ENCODE measurements around the gene ART4. TPM values are rescaled to one million over a fixed set of nuclear protein-coding genes. Genes with fewer than 3 reads are reported as not detected.

Gene ART4
- total RNA-seq, 1 donor from 2014 or later, result not detected

DNA sequence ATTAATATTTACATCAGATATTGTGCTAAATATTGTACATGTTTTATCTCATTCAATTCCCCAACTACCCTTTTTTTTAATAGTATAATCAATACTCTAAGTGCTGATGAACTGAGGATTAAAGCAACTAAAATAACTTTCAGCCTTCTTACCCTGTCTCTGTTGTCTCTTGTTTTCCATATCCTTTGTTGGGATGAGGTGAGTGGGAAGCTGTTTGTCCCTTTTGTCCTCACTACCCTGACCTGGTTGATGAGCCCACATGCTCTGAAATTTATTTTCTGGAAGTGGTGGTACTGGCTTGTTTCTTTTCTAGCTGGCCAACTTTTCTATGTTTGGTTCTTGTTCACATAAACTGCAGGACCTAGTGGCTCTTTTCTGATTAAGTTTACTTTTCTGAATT lies 9.6 kb upstream of the ART4 start:
- intact Hi-C loops (cut with micrococcal nuclease), result no loop called here

DNA sequence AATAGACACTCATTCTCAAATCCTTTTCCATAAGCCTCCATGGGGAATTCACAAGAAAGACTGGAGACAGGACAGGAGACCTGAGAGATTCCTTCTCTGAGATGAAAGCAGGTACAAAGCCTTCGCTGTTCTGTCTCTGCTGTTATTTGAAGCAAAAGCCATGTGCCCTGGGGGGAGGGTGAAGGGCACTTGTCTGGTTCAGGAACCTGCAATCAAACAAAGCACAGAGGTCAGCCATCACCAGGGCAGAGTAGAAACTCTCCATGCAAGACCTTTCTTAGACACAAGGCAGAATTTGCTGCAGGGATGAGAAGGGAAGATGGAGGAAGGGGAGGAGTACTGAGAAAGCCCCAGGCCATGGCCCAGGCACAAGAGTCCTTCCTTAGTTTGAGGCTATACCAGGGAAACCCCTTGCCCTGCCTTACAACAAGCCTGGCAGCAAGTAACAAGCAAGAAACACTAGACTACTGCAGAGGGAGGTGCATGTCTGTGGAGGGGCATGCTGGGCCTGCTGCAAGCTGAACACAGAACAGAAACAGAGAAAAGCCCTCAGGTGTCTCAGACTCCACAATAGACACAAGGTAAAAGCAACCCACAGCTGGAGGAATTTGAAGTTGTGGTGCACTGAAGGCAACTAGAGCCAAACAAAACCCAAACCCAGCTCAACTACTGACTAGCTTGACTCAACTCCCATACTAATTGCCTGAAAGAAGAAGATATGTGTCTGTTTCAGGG lies 7.8 kb upstream of the ART4 start:
- intact Hi-C loops (cut with micrococcal nuclease), result no loop called here

DNA sequence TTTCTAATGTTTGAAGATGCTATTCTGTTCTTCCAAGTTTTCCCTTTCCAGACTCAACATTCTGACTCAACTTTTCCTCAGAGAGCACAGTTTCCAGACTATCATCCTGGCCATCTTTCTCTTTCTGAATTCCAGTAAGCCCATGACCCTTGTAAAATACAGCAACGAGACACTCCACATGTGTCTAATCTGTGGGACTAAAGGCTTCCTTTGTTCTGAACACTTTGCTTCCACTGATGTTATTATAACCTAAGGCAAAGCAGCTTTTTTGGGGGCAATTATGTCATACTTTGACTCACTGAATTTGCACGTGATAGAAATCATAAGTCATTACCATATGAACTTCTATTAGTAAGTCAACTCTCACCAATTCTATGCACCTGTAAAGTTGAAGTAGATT lies 6.3 kb upstream of the ART4 start:
- intact Hi-C loops (cut with micrococcal nuclease), result no loop called here

DNA sequence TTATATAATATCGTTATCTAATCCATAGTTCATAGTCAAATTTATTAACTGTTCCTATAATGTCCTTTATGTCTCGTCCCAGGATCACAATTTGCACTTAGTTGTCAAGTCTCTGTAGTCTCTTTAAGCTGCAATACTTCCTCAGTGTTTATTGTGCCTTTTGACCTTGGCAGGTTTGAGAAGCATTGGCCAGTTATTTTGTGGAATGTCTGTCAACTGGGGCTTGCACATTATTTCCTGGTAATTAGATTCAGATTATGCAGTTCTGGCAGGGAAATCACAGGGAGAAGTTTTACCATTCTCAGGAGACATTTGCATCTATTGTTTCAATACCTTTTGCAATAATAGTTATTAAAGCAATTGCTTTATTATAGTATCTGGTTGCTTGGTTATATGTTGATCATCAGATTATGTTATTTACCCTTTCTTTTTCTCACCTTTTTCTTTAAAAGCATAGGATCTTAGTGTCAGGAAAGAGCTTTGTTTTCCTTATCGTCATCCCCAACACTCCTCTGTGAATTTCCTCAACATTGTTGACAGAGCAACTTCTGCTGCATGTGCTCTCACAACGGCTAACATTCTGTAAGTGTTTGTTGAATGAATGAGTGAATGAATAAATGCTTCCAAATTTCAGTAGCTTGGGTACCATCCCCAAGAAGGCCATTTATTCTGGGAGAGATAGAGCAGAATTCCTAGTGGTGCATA lies 3.7 kb upstream of the ART4 start:
- intact Hi-C loops (cut with micrococcal nuclease), result no loop called here

DNA sequence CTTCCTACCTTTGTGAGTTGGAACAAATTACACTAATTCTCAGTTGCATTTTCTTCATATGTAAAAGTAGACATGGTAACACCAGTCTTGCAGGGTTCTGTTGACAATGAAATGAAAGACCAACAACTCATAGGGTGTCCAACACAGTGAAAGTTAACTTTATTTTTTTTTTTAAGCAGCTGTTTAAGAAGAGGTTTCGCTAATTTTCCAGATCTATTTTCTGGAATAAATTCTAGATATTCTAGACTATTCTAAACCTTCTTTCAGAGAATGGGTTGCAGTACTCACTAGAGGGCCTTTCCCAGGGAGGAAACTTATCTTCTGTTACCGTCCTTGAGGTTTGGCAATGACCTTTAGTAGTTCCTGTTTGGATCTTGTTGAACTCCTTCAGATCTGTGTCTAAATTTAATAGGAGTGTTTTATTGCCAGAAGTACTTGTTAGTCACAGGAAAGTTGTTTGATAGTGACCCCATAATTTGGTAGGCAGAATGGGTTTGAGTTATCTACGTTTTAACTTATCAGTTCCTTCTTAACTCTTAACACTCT lies 2.8 kb upstream of the ART4 start:
- intact Hi-C loops (cut with micrococcal nuclease), result no loop called here

DNA sequence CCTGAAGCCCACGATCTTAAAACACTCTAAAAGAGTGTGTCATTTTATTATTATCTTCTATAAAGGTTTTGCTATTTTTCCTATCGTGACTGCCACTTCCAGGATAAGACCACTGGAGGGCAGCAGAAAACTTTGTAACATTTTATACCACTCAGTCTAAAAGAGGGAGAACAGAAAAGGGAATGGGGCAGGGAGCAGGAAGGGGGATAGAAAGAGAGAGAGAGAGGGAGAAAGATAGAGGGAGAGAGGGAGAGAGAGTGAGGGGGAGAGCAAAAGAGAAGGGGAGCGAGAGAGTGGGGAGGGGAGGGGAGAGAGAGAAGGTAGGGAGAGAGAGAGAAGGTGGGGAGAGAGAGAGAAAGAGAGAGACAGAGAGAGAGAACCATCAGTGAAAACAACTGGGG lies 2.0 kb upstream of the ART4 start:
- intact Hi-C loops (cut with micrococcal nuclease), result loop anchor here (1.0 kb wide), 2 partner anchors 151 to 376 kb away; partner anchors contain the start of gene RERG

DNA sequence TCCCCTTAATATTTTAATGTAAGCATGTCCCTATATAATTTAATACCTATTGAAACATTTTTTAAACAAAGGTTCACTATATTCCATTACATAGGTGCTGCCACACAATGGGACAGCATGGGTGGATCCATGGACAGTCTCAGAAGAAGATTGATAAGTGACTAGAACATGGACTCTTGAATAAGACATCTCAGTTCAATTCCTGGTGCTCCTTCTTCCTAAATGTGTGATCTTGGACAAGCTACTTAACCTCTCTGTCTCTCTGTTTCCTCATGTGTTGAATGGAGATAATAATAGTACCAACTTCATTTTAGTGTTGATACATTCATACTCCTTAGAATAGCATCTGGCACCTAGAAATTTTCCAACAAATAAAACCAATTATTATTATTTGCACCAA lies 1.1 kb upstream of the ART4 start:
- intact Hi-C loops (cut with micrococcal nuclease), result no loop called here

DNA sequence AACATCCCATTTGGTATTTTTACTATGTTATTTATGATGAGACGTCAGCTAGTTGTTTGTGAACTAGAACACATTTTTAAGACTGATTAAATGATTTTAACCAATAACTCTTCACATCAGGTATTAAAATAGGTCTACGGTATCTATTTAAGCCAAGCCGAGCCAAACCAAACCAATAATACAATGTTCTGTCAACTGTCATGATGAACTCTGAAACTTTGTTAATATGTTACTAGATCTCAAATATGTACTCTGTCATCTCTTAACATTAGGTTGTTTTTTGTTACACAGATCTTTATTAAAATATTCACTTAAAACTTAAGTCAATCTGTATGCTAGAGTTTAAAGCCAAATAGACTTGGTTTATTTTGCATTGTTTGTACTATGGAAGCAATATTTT lies 1.0 kb downstream of the ART4 start:
- intact Hi-C loops (cut with micrococcal nuclease), result no loop called here

DNA sequence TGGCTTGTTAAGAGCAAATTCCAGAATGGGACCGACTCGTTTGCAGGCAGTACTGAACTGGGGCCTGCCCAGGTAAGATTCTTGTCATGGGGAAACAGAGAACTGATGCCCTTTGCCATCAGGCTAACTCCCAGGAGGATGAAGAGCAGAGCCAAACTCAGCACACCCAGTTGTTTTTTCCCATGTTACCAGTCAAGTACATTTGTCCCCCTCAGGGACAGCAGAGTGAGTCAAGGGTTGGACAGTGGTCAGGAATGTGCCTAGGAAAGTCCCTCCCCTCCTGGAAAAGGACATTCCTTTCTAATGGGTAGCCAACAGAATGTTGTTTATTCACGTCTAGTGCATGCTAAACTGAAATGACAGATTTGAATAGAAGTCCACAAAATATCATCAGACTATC lies 1.6 kb downstream of the ART4 start:
- intact Hi-C loops (cut with micrococcal nuclease), result no loop called here

DNA sequence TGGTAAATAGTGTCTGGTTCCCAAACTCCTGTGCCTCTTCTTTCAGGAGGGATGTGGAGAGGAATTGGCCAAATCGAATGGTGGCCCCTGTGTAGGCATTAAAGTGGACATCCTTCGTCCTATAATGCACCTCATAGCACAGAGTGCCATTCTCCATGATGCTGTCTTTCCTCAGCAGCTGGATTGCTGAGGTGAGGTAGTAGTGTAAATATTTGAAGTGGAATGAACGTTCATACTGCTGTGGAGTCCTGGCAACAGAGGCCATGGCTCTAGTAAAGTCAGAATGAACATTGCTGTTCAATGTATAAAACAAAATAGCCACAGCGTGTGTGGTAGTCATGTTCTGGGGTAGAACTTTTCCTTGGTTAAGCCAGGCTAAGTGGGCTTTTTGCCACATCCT lies 2.7 kb downstream of the ART4 start:
- intact Hi-C loops (cut with micrococcal nuclease), result no loop called here

DNA sequence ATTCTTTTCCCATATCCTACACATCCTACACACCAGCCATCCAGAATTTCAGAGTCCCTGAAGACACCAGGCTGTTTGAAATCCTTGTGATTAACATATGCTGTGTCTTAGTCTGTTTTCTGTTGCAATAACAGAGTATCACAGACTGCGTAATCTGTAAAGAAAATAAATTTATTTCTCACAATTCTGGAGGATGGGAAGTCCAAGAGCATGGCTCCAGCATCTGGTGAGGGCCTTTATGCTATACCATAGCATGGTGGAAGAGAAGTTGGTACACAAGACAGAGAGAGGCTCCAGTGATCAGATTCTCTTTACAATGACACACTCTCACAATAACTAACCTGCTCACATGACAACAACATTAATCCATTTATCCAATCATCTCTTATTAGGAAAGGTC lies 4.1 kb downstream of the ART4 start:
- intact Hi-C loops (cut with micrococcal nuclease), result no loop called here

DNA sequence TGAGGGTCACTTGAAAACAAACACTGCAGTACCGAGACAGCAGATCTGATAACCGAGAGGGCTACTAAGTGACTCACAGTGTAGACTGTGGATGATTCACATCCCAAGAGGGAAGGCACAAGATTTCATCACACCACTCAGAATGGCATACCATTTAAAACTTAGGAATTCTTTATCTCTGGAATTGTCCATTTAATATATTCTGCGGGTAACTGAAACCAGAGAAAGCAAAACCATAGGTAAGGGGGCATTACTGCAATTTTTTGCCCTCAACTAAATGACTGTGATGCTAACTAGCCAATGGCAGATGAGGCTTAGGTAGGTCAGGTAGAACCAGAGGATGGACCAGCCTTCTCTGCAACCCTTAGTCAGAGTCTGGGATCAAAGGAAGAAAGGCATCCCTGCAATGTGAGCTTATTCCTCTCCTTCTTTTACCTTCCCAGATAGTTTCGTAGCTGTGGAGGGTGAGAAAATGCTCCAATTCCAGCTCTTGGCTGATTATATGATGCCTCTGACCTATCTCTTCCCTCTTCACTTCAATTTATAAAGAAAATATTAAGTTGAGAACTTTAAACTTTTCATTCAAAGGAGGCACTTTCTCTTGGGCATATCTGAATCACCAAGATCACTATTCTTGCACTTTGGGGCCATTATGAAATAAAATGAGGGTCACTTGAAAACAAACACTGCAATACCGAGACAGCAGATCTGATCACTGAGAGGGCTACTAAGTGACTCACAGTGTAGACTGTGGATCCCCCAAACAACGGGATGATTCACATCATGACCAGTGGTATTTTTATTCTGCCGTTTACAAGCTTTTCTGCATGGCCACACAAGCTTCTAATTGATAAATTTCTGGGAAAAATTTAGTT lies 6.8 kb downstream of the ART4 start:
- intact Hi-C loops (cut with micrococcal nuclease), result no loop called here

DNA sequence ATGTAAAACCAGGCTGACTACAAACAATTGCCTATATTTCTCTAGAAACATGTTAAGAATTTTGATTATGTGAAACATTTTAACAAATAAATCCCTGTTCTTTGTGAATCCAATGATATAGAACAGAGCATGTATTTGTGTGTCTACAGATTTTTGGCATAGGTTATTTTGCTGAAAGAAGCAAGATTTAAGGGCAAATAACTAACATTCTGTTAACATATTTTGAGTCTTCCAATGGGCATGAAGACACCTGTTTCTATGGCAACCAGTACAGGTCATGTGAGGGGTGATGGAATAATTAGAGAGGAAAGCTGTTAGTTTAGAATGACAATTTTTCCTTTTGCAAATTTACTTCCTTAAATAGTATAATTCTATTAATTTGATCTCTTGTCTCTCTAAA lies 8.8 kb downstream of the ART4 start:
- intact Hi-C loops (cut with micrococcal nuclease), result no loop called here

DNA sequence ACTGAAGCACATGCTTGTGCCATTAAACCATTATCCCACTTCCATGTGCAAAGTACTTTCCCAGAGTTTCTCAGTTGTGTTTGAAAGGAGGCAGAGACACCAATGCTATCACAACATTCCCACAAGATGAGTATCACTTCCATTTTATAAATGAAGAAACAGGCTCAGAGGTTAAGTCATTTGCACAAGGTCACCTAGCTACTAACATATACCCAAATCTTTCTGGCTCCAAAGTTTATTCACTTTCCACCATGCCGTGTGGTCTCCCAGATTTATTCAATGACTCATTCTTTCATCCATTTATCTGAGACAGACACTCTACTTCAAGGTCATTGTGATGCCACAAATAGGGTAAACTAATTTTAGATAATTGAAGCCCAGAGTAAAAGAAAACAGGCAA lies 9.4 kb downstream of the ART4 start:
- intact Hi-C loops (cut with micrococcal nuclease), result no loop called here

DNA sequence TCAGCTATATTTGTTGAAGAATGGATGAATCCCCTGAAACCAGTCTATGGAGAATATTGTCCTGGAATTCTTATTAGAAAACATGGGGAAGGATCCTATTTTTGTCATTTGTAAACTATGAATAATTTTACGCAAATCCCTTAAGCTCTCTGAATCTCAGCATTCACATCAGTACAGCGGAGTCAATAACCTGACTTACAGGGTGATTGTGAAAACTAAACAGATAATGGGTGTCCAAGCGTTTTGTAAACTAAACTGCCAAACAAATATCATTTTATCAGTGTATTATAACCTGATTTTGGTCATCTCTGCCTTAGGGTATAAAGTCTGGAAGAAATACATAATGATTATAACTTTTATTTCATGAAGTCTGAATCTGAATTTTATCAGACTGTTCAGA lies 10.0 kb downstream of the ART4 start:
- intact Hi-C loops (cut with micrococcal nuclease), result no loop called here

DNA sequence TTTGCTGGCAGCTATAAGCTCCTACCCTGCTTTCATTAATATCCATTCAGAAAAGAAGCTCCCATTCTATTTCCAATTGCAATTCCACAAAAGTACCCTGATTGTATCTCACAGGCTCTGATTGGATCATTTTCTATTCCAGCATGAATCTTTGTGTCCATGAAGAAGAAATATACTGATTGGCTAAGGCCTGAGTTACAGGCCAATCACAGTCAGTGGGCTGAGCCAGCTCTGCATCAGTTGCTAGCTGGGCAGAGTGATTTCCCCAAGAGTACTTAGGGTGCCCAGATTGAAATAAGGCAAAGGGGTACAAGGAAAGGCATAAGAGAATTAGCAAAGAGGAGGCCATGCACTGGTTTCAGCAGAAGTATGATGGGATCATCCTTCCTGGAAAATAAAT lies 14.4 kb downstream of the ART4 start:
- intact Hi-C loops (cut with micrococcal nuclease), result no loop called here

DNA sequence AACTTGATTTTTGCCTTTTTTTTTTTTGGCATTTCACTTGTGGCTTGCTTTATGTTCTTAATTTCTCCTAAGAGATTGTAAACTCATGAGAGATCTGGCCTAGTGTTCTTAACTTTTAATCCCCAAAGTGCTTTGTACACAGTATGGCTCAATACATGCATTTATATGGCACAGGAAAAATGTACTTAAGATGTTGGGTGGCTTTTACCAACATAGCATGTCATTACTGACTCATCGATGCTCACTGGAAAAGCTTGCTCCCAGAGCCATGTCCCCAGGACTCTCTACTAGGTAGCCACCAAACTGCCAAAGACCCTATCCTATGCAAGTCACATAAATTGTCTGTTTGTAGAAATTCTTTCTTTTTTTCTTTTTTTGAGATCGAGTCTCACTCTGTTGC lies 16.3 kb downstream of the ART4 start:
- intact Hi-C loops (cut with micrococcal nuclease), result no loop called here

DNA sequence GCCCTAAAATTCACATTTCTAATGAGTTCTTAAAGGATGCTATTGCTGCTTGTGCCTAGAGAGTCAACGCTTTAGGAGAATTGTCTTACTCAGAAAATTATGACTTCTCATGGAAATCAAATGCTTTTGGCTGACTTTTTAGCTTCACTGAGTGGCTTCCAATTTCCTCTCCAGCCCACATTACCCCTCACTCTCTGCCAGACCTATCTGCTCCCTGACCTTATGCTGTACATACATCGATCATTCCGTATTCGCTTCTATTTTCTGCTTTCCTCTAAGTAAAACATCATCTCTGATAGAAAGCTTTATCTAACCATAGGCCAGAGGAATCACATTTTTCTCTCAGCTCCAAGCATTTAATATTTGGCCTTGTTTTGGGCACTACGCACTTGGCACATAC lies 16.8 kb downstream of the ART4 start:
- intact Hi-C loops (cut with micrococcal nuclease), result no loop called here

DNA sequence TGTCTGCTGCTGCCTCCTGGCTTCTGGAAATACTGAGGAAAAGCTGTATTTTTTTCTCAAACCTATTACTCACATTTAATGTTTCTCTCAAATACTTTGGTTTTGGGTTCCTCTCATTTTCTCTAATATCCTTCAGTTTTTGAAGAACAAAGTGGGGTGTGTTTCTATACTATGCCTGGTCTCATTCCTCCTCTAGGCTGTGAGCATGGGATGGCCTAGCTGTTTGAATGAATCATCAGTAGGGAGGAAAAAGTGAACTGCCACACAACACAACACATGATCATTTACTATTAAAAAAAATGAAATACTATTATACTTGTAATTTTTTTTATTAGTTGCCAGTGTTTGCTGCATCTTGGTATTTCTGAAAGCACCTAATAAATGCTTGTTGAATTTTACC lies 18.1 kb downstream of the ART4 start:
- intact Hi-C loops (cut with micrococcal nuclease), result no loop called here

DNA sequence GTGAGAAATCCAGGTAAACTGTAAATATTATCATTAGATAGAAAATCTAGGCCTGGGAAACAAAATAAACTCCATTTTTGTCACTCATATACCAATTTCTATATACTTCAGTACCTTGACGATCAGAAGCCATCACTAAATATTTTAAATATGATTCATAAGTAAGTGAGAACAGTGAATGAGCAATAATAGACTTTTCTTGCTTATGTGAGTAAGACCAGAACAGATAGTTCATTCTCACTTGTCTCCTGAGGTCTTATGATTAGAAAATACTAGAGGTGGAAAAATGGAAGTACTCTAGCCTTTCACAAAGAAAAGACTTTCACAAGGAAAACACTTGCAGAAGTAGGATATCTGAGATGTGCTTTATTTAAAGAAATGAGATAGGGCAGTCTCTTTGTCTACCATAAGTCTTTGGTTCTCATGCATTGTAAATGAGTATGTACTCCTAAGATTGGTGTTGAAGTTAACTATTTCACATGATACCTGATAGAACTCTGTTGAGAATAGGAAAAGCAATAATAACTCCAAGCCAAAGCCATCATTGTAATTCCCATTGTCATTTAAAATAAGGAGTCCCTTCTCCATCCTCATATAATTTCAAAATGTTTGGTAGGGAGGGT lies 19.2 kb downstream of the ART4 start:
- intact Hi-C loops (cut with micrococcal nuclease), result no loop called here

DNA sequence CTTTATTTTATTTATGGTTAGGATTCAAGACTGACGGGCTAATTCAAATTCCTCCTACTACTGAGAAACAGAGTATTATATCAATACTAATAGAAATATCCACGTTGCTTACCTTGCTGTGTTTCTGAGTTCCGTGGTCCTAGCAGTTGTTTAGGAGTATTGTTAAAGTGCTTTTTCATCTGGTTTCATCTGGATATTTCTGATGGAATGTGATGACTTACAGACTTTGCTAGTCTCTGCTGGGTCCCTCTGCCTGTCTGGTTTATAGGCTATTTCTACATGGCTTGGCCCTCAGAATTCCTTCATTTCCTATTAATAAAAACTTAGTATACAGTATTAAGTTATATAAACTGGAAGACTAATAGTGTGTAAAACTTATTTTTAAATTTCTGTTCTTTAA lies 29.3 kb downstream of the ART4 start, which contains the start of gene SMCO3:
Gene SMCO3 (minus strand): TSS at position 169 of the 400 bp plus-strand sequence. CDS start 7,502 bp downstream, outside the sequence.
- intact Hi-C loops (cut with micrococcal nuclease), result no loop called here

Measured in T-helper 2 cell treated with Interferon-gamma antibody and Interleukin-4, amounts not matched to agents 100 ng/mL and 5 ng/mL, for 36 hours (primary cell).